Suprapubic skin (tissue), 3 donors: ENCODE data around the gene MME.

ENCODE experiments used
- CTCF ChIP-seq, 2 donors: fragments of 200-600 bp in 1 of 2; fragments of 450-650 bp in 1 of 2; sonication (generic) in 1 of 2; IDR thresholded peaks; one replicate each; pipeline ENCODE4 v1.5.1; 2016 to 2019; ENCODE audit warnings: antibody characterized with exemption in 2 of 2, mild to moderate bottlenecking in 1 of 2, moderate library complexity in 1 of 2
- POLR2AphosphoS5 ChIP-seq, 3 donors: sonication (generic); formaldehyde crosslinking; IDR thresholded peaks; one replicate each; pipeline ENCODE4 v1.6.1; 2017; ENCODE audit warnings: antibody characterized with exemption in 3 of 3

GRCh38 chr3:155138677-155139076, 58.6 kb downstream of the MME start:
- TF ChIP-seq CTCF (IDR thresholded peaks at IDR 0.05) (no peak), POLR2AphosphoS5 (IDR thresholded peaks at IDR 0.05) (no peak)
